ENCODE measurements around the gene PCGF5.
"Not testable (repeated sequence)": the region's sequence is repeated elsewhere in the genome, so short reads cannot be mapped to it uniquely, and the experiment has no call there.

The PCGF5 gene

DNA sequence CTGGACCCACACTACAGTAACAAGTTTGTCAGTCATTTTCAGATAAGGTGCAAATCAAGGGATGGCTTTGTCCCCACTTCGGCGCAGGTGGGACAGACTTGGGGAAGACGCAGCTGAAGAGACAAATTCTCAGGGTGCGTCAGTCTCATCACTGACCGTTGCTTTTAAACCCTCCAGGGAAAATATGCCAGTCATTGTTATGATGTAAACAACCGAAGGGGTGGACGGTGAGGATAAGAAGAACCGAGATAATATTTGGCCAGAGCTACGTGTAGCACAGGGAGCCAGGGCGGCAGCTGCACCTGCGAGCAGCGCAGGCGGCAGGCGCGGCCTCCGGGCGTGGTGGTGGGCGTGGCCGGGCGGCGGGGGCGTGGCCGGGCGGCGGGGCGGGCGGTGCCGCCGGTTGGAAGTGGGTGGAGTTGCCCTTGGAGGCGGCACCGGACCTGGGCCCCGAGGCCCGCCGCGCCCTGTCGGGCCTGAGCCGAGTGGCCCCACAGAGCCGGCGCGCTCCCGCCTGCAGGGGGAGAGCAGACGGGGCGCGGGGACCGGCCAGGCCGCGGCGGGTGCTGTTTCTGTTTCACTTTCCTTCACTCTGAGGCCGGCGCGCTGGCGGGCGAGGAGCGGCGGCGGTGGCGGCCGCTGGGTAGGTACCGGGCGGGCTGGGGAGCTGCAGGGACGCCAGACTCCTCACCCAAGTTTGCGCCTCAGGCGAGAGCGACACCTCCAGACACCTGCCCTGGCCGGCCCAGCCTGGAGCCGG is at the start of gene PCGF5:
Gene PCGF5, plus strand, starts transcription at position 470 of the 760 bp plus-strand sequence. CDS start 2,209 bp downstream, outside the sequence.
- peak; percentile 79 for DNase-seq (ENCODE audit: low read depth)

DNA sequence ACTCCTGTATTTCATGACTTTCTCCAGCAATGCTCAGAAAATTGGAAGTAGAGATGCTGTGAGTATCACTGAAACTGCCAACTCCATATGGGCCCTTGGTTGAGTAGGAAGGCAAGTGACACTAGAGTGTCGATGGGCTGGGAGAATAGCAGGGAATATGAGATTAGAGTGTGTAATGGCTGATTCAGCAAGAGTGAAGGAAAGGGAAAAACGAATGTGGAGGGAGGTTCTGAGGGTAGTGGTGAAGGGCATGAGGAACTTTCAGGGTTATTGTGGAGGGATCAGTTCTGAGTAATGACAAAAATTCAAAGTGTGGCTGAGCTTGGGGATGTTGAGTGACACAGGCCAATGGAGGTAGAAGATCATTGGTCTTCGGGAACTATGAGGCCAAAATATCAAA is 49.0 kb upstream of the PCGF5 start:
- DNase-seq (ENCODE audit: low read depth): no peak

DNA sequence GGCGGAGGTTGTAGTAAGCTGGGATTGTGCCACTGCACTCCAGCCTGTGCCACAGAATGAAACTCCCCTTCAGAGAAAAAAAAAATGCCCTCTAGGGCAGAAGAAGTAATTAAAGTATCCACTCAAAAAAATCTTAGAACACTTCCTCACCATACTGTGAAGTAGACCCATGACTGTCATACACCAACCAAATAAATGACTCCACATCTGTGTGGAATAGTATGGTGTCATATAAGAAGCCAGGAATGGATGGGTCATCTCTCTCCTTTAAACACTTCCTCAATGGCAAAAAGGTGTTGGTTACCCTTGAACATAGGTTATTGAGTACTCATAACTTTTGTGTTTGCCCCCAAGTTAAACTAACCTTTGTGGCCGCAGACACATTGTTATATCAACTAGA is 48.1 kb upstream of the PCGF5 start:
- no peak for DNase-seq (ENCODE audit: low read depth)

DNA sequence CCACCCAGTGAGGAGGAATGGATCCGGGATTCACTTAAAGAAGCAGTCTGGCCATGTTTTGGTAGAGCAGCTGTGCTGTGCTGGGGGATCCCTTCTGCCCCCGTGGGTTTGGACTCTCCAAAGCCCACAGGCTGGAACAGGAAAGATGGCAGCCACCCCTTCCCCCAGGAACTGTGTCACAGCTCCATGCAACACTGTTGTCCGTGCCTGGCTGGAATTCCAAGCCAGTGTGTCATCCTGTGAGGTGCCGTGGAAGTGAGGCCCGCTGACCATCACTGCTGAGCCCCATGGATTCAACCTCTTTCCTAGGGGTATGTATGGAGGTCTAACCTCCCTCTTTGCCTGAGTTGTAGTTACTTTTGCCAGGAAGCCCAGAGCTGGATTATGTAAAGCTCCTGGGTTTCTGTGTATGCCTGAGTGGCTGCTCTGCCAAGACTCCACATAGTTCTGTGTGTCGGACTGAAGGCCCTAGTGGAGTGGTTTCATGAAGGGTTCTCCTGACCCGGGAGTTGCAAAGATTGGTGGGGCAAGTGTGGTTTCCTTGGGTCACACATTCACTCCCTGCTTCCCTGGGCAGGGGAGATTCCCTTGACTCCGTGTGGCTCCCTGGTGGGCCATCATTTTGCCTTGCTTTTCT is 35.1 kb upstream of the PCGF5 start:
- DNase-seq (ENCODE audit: low read depth): no peak

DNA sequence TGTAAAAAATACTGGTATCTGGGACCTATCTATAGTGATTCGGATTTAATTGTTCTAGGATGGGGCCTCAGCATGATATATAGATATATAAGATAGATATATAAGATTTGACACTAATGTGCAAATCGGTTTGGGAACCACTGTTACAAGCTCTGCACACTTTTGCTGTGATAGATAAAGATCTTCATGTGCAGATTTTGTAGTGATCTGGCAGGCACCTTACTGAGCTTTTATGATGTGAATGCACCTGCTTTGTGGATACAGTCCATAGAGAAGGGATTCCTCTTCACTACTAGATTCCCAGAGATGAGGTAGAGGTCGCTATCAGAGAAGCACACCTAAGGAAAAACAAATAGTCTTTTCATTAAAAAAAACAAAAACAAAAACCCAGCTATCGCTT is 33.3 kb upstream of the PCGF5 start:
- DNase-seq (ENCODE audit: low read depth): no peak

DNA sequence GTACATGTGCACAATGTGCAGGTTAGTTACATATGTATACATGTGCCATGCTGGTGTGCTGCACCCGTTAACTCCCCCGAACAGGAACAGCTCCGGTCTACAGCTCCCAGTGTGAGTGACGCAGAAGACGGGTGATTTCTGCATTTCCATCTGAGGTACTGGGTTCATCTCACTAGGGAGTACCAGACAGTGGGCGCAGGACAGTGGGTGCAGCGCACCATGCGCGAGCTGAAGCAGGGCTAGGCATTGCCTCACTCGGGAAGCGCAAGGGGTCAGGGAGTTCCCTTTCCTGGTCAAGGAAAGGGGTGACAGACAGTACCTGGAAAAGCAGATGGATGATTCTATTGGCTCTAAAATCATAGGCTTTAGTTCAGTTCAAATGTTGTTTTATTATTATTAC is 32.5 kb upstream of the PCGF5 start:
- not testable (repeated sequence) for DNase-seq (ENCODE audit: low read depth)

DNA sequence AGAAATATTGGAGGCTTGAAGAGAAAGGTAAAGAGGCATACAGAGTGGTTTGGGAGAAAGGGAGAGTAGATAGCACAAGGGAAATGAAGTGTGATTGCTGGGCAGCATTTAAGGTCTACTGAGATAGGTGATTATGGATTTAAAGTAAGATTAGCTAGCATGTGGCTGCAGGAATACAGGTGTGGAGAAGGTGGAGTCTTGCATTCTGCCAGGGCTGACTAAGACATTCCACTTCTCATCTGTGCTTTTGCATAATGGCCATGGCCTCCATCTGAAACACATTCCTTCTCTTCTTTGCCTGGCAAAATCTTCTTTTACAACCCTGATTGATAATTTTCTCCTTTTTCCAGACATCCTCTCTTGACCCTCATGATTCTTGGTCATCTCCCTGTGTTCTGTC is 31.6 kb upstream of the PCGF5 start:
- no peak for DNase-seq (ENCODE audit: low read depth)

DNA sequence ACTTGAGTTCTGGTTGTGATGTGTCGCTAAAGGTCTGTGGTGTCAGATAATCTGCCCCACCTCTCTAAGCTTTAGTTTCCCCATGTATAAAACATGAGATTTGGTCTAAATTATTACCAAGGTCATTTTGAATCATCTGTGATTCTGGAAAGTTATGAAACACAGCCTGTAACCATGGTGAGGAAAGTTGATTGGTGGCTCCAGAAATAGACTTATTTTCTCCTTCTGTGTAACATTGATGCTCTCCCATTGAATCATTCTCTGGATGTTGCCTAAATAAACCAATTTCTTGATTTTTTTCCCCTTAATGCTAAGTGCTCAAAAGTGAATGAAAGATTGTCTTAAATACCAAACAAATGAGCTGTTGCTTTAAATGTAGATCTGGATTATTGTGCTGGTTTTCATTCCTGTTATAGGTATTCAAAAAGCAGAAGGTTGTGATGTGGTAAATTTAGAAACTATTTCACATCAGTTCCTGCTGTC is 30.0 kb upstream of the PCGF5 start:
- DNase-seq (ENCODE audit: low read depth): peak; percentile 53

DNA sequence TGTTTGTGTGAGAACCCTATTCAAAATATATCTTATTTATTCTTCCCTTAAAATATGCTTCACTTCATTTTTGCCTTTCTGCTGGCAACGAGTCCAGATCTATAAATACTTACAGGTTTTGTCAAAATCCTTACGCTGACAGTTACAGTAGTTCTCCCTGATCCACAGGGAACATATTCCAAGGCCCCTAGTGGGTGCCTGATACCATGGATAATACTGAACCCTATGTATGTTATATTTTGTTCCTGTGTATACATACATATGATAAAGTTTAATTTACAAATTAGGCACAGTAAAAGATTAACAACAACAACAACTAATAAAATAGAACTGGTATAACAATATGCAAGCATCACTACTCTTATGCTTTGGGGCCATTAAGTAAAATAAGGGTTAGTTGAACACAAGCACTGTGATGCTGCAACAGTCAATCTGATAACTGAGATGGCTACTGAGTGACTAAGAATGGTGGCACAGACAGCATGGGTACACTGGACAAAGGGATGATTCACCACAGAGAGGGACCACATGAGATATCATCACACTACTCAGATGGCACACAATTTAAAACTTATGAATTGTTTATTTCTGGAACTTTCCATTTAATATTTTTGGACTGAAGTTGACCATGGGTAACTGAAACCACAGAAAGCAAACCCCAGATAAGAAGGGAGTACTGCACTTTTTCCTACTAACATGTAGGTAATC is 29.4 kb upstream of the PCGF5 start:
- no peak for DNase-seq (ENCODE audit: low read depth)

DNA sequence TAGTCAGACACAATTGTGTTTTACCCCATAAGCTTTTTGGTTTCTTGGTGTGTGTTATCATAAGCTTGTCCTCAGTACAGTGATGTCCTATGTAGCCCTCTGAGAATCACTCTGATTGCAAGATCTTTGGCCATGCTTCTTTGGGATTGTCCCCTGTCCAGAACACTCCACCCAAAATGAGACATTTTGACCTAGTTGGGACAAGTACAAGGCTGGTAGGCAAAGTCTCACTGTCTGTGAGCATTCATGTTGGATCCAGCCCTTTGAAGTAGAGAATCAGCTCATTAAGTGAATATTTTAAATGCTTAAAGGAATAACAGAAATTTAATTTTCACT is 28.9 kb upstream of the PCGF5 start:
- DNase-seq (ENCODE audit: low read depth): no peak

DNA sequence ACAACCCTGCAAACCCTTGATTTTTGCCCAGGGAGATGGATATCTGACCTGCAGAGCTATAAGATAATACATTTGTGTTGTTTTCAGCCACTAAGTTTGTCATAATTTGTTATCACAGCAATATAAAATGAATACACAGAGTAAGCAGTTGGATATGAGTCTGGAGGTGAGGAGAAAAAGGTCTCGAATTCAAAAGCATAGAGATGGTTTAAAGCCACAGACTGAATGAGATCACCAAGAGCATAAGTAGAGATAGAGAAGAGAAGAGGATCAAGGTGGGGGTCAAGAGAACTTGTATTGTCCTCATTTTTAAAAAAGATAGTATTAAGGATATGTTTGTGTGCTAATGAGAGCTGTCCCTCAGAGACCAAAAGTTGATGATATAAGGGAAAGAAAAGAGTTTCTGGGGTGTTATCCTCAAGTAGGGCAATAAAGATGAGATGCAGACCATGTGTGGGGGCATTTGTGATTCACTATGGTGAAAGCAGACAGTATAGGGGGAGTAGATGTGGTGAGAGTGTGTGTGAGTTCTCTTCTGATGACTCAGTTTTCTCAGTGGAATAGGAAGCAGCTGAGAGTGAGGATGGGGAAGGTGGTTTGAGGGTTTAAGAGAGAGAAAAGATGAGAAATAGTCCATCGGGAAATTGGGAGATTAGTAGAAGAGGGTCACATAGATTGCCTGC is 25.8 kb upstream of the PCGF5 start:
- no peak for DNase-seq (ENCODE audit: low read depth)

DNA sequence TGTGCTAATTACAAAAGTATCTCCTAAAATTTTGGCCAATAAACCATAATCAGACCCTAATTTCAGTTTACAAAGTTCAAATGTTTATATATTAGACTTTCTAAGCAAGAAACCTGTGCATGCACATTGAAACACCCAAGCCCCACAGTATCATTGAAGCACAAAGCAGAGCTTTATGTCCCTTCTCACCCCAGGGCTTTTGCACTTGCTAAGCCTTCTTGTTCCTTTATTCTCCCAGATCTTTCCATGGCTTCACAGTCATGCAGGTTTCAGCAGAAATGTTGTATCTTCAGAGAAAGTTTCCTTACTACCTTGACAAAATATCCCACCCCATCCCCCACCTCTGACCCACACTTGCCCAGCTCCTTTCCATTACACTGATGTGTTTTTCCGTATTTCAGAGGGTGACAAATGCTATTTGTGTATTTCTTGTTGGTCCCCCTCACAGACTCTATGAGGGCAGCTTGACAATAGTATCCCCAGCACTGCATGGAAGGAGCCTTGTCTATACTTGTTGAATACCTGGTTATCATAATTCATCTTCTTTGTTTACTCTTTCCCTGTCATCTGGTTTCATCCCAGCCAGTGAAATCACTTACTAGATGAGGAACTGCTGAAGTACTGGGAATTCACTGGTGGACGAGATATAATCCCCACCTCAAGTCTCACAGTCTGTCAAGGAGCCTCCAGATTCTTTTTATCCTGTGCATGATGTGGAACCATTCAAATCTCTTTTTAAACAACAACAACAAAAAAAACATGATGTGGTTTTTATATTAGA is 24.0 kb upstream of the PCGF5 start:
- no peak for DNase-seq (ENCODE audit: low read depth)

DNA sequence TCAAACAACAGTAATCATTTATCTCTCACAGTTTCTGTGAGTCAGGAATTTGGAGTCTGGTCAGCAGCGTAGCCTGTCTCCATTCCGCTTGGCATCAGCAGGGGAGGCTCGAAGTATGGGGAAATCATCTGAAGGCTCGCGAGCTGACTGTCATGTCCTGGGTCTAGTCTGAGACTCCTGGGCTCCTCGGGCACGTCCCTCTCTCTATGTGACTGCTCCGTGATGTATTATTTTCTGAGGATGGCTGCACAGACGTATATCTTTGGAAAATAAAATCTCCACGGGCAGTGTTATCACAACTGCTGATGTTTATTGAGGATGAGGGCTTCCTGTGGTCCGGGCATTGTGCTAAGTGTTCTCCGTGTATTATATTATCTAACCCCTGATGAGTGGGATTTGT is 23.3 kb upstream of the PCGF5 start:
- no peak for DNase-seq (ENCODE audit: low read depth)

DNA sequence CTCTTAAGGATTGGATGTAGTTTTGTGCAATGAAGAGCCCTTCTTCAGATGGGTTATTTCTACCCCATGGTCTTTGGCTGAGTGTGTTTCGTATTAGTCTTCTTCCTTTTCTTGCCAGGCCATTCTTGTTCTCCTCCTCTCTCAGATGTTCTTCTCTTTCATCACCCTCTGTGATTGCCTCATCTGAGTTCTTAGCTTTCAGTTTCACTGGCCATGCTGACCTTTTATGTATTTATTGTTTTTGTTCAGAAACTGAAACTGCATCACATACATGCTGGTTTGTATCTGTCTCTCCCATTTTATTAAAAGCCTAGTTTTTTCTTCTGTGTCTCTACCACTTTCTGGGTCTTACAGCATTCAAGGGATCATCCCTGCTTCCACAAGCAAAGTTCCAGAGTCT is 21.7 kb upstream of the PCGF5 start:
- DNase-seq (ENCODE audit: low read depth): peak; percentile 75

DNA sequence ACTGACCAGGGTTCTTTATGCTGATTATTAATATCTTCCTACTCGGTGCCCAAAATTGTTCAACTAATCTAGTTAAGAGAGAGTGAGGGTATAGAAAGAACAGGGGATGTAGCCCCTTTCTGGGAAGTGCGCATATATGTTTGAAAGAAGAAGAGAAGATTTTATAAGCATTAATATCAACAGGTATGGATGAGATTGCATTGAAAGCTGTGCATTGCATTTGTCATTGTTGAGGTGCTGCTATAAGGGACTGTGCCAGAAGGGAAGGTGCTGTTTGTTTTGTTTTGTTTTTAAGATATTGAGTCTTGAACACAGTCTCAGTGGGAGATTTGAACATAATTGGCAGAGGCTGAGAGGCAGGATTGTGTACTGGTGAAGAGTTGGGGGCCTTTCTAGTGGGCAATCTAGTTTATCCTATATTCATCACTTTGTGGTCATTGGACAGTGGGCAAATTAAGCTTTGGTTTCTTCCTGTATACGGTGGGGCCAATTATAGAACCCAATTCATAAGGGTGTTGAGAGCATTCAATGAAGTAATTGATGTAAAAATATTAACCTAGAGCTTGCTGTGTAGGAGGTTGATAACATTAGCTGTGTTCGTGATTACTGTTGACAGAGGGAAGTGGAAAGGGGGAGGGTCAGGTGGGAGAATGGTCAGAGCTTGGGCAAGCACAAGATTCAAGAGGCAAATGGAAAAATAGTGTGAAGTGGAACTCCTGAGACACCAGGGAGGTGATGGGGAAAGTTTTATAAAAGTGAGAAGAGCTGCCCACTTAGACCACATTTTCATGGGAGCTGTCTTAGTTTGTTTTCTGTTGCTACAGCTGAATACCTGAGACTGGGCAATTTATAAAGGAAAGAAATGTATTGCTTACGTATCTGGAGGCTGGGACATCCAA is 19.9 kb upstream of the PCGF5 start:
- DNase-seq (ENCODE audit: low read depth): no peak

DNA sequence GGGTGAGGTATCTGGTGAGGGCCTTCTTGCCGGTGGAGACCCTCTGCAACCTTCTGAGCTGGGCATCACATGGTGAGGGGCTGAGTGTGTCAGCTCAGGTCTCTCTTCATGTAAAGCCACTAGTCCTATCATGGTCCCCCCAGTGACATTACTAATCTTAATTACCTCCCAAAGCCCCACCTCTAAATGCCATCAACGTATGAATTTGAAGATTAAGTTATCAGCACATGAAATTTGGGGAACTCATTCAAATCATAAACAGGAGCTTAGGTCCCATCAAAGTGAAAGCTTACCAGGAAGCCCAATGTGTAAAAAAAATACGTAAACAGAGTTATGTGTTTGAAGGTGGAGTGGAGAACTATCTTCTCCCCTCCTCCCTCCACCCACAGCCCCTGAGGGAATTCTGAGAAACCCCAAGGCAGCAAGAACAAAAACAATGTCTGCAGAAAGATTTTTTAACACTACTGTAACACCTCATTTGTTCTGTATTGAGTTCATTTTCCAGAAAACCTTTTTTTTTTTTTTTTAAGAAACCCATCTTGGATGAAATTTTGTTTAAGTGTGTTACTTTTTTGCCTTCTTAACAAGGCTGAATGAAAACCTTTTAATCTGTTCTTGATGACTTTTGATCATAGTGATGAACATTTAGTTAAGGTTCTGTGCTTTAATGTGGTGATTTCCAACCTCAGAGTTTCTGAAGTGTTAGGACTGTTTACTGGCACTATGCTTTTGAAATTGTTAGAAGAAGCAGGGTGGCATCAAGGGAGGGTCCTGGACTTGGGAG is 19.1 kb upstream of the PCGF5 start:
- DNase-seq (ENCODE audit: low read depth): no peak

DNA sequence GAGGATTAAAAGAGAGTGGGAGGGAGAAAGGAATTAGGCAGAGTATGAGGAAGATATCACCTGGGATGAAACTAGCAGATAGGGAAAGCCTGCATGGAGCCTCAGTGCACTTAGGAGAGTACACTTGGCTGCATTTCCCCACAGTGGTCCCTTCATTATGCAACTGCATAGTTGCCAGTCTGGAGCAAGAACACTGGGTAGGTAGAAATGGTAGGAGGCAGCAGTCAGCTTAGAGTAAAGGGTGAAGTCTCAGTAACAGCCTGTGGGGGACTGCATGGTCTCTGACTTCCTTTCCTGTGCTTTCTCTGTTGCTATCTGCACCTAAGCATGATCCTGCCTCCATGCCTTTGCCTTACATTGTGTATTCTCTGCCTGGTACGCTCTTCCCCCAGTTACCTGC is 14.0 kb upstream of the PCGF5 start:
- DNase-seq (ENCODE audit: low read depth): no peak

DNA sequence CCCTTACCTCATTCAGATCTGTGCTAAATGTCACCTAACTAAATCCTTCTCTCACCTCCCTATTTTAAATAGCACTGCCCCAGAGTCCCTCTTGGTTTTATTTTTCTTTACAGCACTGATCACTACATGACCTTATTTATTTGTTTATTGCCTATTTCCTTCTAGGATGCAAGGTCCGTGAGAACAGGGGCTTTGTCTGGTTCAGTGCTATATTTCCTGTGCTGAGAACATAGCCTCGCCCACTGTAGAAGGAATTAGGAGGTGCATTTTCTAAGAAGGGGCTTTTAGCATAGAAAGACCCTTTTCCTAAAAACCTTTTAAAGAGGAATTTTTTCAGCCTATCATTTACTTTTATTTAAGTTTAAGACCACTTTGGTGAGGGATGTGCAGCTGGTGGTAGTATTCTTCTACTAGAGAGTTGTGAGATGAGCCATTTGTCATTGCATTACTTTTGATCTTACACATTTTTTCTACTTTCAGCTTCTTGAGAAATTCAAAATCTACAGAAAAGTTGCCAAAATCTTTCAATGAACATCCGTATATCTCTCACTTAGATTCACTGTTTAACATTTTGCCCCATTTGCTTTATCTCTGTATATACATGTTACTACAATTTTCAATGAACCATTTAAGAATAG is 13.5 kb upstream of the PCGF5 start:
- DNase-seq (ENCODE audit: low read depth): no peak

DNA sequence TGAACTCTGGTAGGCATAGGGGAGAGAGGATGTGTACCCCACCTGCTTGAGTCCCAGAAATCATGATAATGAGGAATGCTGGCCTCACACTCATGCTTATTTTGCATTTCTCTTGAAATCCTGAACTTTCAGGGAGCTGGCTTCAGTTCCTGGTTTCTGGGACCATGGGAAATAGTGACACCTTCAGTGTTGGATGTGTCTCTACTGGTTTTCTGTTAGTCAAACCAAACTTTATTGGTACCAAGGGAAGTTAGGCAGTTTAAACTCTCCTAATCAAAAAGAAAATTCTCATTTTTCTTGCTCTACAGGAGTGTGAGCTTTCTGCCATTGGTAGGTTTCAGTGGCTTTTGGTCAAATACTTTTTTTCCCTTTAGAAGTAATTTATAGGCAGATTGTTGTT is 11.8 kb upstream of the PCGF5 start:
- no peak for DNase-seq (ENCODE audit: low read depth)

DNA sequence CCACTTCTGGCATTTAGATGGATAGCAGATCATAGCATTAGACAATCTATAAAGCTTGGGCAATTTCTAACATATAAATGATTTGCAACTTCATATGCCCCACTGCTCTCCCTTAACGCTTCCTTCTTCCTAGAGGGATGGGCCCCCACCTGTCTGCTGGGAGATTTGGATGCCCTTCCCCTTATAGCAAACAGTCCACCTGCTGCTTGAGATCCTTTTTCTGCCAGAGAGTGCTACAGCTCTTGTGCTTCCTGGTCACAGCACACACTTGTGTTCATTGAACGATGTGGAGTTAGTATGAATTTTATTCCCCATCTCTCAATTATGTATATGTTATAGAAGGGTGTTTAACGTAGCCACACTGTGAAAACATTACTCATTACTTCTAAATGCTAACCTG is 10.4 kb upstream of the PCGF5 start:
- no peak for DNase-seq (ENCODE audit: low read depth)

Measured in GM04504 (cell line).